ENCODE measurements around the gene TPM3.

DNA sequence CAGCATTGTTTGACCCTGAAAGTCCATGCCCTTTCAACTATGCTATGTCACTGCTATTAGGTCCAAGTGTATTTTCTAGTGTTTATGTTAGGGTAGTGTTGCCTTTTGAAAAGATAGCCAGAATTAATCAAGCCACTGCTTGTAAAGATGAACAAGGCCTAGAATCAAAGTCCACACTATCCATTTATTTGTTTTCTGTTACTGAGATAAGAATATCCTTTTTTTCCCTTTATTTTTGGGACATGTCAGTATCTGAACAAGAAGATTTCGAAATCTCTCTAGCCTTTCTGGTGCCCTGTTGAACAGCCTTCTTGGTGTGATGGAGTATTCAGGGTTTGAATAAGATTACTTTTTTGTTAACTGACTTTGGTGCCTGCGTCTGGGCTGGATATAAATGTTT is 45.5 kb upstream of the TPM3 start:
- TF ChIP-seq CHD2 (IDR thresholded peaks at IDR 0.05; ENCODE audit: low read length) = no peak
- TF ChIP-seq, protein P1, sequence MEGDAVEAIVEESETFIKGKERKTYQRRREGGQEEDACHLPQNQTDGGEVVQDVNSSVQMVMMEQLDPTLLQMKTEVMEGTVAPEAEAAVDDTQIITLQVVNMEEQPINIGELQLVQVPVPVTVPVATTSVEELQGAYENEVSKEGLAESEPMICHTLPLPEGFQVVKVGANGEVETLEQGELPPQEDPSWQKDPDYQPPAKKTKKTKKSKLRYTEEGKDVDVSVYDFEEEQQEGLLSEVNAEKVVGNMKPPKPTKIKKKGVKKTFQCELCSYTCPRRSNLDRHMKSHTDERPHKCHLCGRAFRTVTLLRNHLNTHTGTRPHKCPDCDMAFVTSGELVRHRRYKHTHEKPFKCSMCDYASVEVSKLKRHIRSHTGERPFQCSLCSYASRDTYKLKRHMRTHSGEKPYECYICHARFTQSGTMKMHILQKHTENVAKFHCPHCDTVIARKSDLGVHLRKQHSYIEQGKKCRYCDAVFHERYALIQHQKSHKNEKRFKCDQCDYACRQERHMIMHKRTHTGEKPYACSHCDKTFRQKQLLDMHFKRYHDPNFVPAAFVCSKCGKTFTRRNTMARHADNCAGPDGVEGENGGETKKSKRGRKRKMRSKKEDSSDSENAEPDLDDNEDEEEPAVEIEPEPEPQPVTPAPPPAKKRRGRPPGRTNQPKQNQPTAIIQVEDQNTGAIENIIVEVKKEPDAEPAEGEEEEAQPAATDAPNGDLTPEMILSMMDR (IDR thresholded peaks at IDR 0.05; ENCODE audit: control extremely low read depth in 1 of 3, insufficient read depth in 1 of 3, low read depth in 1 of 3, low read length in 3 of 3) = no peak
- TF ChIP-seq CBX8 (IDR thresholded peaks at IDR 0.05; ENCODE audit: borderline replicate concordance, low read depth, low read length) = no peak
- no peak for TF ChIP-seq GABPA (IDR thresholded peaks at IDR 0.05; ENCODE audit: borderline replicate concordance, insufficient read depth, low read length)
